ENCODE data around the gene TNS1. TPM values are rescaled to one million over a fixed set of nuclear protein-coding genes. Genes with fewer than 3 reads are reported as not detected.

The TNS1 gene
- total and polyA plus RNA-seq, 9 of the 15 experiments (the other 6 are each of a cell fraction or from before 2014, with no cell fraction given) = 0.13 to 2.7 (median 0.77) TPM

DNA sequence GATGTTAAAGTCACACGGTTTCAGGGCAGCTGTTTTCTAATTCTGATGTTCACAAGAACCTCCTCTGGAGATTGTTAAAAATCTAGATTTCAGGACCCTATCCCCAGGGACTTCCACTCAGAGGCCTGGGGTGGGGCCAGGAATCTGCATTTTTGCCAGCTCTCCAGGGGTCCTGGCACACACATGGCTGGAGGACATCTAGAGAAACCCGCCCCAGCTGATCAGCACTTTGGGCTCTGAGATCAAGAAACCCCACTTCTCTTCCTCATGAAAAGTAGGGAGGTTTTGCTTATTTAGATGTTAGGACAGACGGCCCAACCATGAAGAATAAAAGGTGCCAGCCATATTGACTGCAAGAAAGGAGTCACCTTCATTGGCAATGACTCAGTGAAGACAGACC lies 148.8 kb downstream of the TNS1 start (continued):
- TF ChIP-seq, protein P1, sequence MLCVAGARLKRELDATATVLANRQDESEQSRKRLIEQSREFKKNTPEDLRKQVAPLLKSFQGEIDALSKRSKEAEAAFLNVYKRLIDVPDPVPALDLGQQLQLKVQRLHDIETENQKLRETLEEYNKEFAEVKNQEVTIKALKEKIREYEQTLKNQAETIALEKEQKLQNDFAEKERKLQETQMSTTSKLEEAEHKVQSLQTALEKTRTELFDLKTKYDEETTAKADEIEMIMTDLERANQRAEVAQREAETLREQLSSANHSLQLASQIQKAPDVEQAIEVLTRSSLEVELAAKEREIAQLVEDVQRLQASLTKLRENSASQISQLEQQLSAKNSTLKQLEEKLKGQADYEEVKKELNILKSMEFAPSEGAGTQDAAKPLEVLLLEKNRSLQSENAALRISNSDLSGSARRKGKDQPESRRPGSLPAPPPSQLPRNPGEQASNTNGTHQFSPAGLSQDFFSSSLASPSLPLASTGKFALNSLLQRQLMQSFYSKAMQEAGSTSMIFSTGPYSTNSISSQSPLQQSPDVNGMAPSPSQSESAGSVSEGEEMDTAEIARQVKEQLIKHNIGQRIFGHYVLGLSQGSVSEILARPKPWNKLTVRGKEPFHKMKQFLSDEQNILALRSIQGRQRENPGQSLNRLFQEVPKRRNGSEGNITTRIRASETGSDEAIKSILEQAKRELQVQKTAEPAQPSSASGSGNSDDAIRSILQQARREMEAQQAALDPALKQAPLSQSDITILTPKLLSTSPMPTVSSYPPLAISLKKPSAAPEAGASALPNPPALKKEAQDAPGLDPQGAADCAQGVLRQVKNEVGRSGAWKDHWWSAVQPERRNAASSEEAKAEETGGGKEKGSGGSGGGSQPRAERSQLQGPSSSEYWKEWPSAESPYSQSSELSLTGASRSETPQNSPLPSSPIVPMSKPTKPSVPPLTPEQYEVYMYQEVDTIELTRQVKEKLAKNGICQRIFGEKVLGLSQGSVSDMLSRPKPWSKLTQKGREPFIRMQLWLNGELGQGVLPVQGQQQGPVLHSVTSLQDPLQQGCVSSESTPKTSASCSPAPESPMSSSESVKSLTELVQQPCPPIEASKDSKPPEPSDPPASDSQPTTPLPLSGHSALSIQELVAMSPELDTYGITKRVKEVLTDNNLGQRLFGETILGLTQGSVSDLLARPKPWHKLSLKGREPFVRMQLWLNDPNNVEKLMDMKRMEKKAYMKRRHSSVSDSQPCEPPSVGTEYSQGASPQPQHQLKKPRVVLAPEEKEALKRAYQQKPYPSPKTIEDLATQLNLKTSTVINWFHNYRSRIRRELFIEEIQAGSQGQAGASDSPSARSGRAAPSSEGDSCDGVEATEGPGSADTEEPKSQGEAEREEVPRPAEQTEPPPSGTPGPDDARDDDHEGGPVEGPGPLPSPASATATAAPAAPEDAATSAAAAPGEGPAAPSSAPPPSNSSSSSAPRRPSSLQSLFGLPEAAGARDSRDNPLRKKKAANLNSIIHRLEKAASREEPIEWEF (CRISPR knock-in tag; IDR thresholded peaks at IDR 0.05) = no peak
- TF ChIP-seq SLC30A9 (CRISPR knock-in tag; IDR thresholded peaks at IDR 0.05) = no peak

DNA sequence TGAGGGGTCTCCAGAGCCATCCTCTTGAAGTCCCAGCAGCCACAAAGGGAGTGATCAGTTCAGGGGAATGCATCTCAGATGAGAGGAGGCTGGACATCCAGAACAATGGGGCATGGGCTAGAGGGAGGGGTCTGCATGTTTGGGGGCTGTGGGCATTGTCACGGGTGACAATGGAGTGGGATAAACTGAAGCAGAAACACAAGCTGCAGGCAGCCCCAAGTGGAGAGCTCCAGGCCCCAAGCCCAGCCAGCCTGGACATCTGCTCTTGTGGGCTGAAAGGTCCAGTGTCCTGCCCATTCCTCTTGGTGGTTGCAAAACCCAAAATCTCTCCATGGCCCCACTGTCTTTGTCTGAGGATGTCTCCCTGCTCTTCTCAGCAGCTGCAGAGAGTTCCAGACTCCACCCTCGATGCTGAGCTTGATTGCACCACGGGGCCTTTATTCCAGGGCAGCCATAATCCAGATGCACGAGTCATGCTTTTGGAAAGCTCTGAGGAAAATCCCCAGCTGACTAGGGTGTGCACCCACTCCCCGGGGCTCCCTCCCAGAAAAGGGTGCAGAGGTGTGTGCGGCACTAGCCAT lies 149.4 kb downstream of the TNS1 start:
- Histone ChIP-seq H4K20me1 (replicated peaks; ENCODE audit: control insufficient read depth, insufficient read depth, low read length) (no peaks in the 10 kb centered on the region), H3K79me2 (ENCODE audit: control insufficient read depth, insufficient read depth, low read length) (no peaks in the 10 kb centered on the region), H3K9ac (ENCODE audit: insufficient read depth in 1 of 2, low read depth in 2 of 2, low read length in 2 of 2) (no peak overlapping the region), H3K9me1 (ENCODE audit: control insufficient read depth, insufficient read depth, low read length) (no peaks in the 10 kb centered on the region), H3K4me1 (replicated peaks in 1 of 2; ENCODE audit: control insufficient read depth in 2 of 2, insufficient read depth in 2 of 2, low read length in 2 of 2) (peaks cover 3 to 15% of the 10 kb centered on the region in 2 experiments; a peak in 4 of 5 replicates), H3K36me3 (ENCODE audit: control insufficient read depth, insufficient read depth, low read length) (no peaks in the 10 kb centered on the region), H2AFZ (ENCODE audit: low read depth, low read length) (no peak overlapping the region), H3K4me3 (no peak overlapping the region), H3K27me3 (ENCODE audit: control insufficient read depth in 2 of 2, insufficient read depth in 2 of 2, low read length in 2 of 2) (peaks cover 0 to 41% of the 10 kb centered on the region in 2 experiments; a peak in 3 of 5 replicates), H3K9me3 (replicated peaks; ENCODE audit: control insufficient read depth, insufficient read depth, low read depth, low read length) (no peaks in the 10 kb centered on the region), H3K4me2 (ENCODE audit: insufficient read depth, low read length) (no peak overlapping the region), H3K27ac (ENCODE audit: extremely low read depth, low read depth, low read length) (no peak overlapping the region)
- no TSS peak for BruUV-seq (replicated peaks)
- intact Hi-C loops (cut with micrococcal nuclease) = no loop called here
- CTCF ChIA-PET (ENCODE audit: low intra/inter-chr PET ratio) = no interaction called here
- DNase-seq (ENCODE audit: extremely low read depth in 1 of 4, low spot score in 3 of 4) (no peak), FAIRE-seq (no peak), ATAC-seq (no peak)
- TF ChIP-seq ELK1 (CRISPR knock-in tag; IDR thresholded peaks at IDR 0.05) = no peak
- TF ChIP-seq E2F3 (CRISPR knock-in tag; IDR thresholded peaks at IDR 0.05) = no peak
- no peak for TF ChIP-seq ZNF23 (CRISPR knock-in tag; IDR thresholded peaks at IDR 0.05)
- no peak for TF ChIP-seq DACH1 (IDR thresholded peaks at IDR 0.05; ENCODE audit: partially characterized antibody)
- POLR2A ChIA-PET = interaction anchor here (1.7 kb wide), 1 partner anchor 10 kb away, joined by 4 read pairs; no protein-coding TSS in a partner anchor
- WGBS (ENCODE audit: insufficient coverage, low coverage, missing lambda C conversion rate) = 0% methylated on average over 6 of the region's 6 CpGs
- in situ Hi-C loops (cut with MboI) = no loop called here

Data from K562 (cell line).